Uterus (tissue), 2 donors: ENCODE measurements around the gene CD300LG.

ENCODE experiments used
- POLR2A ChIP-seq, 2 donors: fragments of 450-650 bp; IDR thresholded peaks; one replicate each; pipeline ENCODE4 v1.6.1; 2016; ENCODE audit warnings: antibody characterized with exemption in 2 of 2, mild to moderate bottlenecking in 1 of 2, moderate library complexity in 1 of 2
- TF ChIP-seq, protein P1 (sequence below), 4 experiments: fragments of 200-600 bp in 2 of 4; fragments of 450-650 bp in 2 of 4; sonication (generic) in 2 of 4; IDR thresholded peaks; one replicate each; pipeline ENCODE4 v1.5.1; 2016 to 2019; ENCODE audit warnings: antibody characterized with exemption in 4 of 4, mild to moderate bottlenecking in 2 of 4, moderate library complexity in 1 of 4

DNA sequence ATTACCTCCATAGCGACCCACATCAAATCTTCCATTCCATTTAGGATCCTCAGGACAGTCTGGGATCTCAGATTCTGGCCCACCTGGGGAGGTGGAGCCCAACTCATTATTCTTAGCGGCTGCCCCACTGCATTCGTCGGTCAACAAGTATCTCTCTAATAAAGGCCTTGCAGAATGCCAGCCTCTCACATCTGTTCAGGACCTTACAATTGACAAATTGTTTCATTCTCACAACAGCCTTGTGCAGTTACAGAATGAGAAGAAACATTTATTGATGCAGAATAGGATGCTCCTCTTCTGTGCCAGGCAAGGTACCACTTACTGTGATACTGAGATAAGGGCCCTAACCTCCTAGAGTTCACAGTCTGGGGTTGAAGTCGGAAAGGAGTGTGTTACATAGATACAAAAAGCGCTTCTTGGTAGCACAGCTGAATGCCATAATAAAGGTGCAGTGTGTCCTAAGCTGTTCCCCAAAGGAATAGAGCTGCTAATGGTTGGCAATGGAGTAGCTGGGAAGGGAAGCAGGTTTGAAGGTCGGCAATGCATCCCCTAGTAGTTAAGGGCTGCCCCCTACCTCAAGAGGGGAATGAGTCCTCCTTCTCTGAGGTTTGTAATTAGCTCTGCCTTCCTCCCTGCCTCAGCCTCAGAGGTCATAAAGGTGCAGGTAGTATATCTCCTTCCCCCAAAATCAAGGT lies 62.7 kb downstream of the CD300LG start:
- TF ChIP-seq, protein P1, sequence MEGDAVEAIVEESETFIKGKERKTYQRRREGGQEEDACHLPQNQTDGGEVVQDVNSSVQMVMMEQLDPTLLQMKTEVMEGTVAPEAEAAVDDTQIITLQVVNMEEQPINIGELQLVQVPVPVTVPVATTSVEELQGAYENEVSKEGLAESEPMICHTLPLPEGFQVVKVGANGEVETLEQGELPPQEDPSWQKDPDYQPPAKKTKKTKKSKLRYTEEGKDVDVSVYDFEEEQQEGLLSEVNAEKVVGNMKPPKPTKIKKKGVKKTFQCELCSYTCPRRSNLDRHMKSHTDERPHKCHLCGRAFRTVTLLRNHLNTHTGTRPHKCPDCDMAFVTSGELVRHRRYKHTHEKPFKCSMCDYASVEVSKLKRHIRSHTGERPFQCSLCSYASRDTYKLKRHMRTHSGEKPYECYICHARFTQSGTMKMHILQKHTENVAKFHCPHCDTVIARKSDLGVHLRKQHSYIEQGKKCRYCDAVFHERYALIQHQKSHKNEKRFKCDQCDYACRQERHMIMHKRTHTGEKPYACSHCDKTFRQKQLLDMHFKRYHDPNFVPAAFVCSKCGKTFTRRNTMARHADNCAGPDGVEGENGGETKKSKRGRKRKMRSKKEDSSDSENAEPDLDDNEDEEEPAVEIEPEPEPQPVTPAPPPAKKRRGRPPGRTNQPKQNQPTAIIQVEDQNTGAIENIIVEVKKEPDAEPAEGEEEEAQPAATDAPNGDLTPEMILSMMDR (IDR thresholded peaks at IDR 0.05): no peak
- no peak for TF ChIP-seq POLR2A (IDR thresholded peaks at IDR 0.05)
